WTC11 (cell line): ENCODE measurements around the gene C1QTNF12.

Experiments
- CBFB ChIP-seq: sonication (generic); formaldehyde crosslinking; IDR thresholded peaks from 2 replicates; pipeline ENCODE4 v1.8.1; 2022; ENCODE audit warnings: mild to moderate bottlenecking, low read depth, missing genetic modification reagents
- TF ChIP-seq, protein P1 (sequence below): fragments of 200-600 bp; IDR thresholded peaks from 2 replicates; pipeline ENCODE4 v1.8.0; 2022; ENCODE audit warnings: antibody characterized with exemption
- TF ChIP-seq, protein P2 (sequence below): sonication (generic); formaldehyde crosslinking; IDR thresholded peaks from 2 replicates; pipeline ENCODE4 v1.8.1; 2023; ENCODE audit warnings: mild to moderate bottlenecking, missing genetic modification reagents, moderate library complexity
- TF ChIP-seq, protein P3 (sequence below): sonication (generic); formaldehyde crosslinking; IDR thresholded peaks from 2 replicates; pipeline ENCODE4 v1.8.0; 2022; ENCODE audit warnings: mild to moderate bottlenecking, missing genetic modification reagents
- TF ChIP-seq, protein P4 (sequence below): sonication (generic); formaldehyde crosslinking; conservative IDR thresholded peaks from 2 replicates; pipeline ENCODE4 v1.8.1; 2022; ENCODE audit warnings: mild to moderate bottlenecking, missing genetic modification reagents

DNA sequence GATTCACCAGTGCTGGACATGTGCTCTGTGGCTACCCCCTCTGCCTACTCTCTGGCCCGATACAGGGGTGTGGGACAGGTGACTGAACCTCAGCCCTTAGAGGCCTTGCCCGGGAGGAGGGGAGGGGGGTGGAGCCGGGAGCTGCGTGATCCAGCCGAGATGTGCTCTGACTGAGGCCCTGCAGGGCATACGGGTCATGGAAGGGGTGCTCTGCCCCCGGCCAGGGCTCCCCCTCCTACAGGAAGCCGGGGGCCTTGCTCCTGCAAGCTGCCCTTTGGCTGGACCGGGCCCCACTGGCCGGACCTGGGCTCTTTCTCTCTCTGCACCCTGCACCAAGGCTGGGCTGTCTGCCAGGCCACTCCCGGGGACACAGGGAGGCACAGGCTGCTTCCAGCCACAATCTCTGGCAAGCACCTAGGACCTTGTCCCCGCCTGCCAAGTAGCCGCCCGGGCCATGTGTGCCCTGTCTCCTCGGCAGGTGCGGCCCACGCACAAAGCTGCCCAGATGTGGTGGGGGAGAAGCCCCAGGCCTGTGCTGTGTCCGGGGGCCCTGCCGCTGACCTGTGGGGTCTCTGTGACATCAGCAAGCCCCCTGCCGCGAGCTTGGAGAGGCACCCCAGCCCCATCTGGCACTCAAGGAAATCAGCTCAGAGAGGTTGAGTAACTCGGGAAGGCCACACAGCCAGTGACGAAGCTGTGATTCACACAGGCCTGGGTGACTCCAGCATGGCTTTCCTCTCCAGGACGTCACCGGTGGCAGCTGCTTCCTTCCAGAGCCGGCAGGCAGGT is 35.2 kb upstream of the C1QTNF12 start:
- TF ChIP-seq, protein P1, sequence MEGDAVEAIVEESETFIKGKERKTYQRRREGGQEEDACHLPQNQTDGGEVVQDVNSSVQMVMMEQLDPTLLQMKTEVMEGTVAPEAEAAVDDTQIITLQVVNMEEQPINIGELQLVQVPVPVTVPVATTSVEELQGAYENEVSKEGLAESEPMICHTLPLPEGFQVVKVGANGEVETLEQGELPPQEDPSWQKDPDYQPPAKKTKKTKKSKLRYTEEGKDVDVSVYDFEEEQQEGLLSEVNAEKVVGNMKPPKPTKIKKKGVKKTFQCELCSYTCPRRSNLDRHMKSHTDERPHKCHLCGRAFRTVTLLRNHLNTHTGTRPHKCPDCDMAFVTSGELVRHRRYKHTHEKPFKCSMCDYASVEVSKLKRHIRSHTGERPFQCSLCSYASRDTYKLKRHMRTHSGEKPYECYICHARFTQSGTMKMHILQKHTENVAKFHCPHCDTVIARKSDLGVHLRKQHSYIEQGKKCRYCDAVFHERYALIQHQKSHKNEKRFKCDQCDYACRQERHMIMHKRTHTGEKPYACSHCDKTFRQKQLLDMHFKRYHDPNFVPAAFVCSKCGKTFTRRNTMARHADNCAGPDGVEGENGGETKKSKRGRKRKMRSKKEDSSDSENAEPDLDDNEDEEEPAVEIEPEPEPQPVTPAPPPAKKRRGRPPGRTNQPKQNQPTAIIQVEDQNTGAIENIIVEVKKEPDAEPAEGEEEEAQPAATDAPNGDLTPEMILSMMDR, result no peak
- TF ChIP-seq, protein P2, sequence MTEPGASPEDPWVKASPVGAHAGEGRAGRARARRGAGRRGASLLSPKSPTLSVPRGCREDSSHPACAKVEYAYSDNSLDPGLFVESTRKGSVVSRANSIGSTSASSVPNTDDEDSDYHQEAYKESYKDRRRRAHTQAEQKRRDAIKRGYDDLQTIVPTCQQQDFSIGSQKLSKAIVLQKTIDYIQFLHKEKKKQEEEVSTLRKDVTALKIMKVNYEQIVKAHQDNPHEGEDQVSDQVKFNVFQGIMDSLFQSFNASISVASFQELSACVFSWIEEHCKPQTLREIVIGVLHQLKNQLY (CRISPR knock-in tag), result no peak
- TF ChIP-seq CBFB (CRISPR knock-in tag), result no peak
- TF ChIP-seq, protein P3, sequence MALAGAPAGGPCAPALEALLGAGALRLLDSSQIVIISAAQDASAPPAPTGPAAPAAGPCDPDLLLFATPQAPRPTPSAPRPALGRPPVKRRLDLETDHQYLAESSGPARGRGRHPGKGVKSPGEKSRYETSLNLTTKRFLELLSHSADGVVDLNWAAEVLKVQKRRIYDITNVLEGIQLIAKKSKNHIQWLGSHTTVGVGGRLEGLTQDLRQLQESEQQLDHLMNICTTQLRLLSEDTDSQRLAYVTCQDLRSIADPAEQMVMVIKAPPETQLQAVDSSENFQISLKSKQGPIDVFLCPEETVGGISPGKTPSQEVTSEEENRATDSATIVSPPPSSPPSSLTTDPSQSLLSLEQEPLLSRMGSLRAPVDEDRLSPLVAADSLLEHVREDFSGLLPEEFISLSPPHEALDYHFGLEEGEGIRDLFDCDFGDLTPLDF (CRISPR knock-in tag), result no peak
- TF ChIP-seq, protein P4, sequence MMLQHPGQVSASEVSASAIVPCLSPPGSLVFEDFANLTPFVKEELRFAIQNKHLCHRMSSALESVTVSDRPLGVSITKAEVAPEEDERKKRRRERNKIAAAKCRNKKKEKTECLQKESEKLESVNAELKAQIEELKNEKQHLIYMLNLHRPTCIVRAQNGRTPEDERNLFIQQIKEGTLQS (CRISPR knock-in tag), result no peak
